Keratinocyte (primary cell): ENCODE results near the gene CFAP210. TPM values are rescaled to one million over a fixed set of nuclear protein-coding genes. Genes with fewer than 3 reads are reported as not detected.

Experiments used
- DNase-seq: peaks from one replicate; pipeline ENCODE4 v3.0.0-alpha.2; 2011; ENCODE audit warnings: low read depth, missing footprints, low spot score
- FAIRE-seq: peaks from 2 replicates; lab custom pipeline; 2011; peaks lifted over from hg19 to GRCh38; lab: Jason Lieb, UNC
- H2AFZ ChIP-seq: 2 replicates; pipeline ENCODE4 v1.6.0; 2012; ENCODE audit warnings: low read length, control low read depth, inconsistent platforms; ENCODE audit not compliant: control insufficient read depth
- H3K27ac ChIP-seq: 2 replicates; pipeline ENCODE4 v1.5.1; 2011; ENCODE audit warnings: low read length; ENCODE audit not compliant: control insufficient read depth, insufficient read depth
- H3K27me3 ChIP-seq: 3 replicates; pipeline ENCODE4 v1.6.0; 2011; ENCODE audit warnings: low read length; ENCODE audit not compliant: control insufficient read depth, insufficient read depth; ENCODE audit errors: extremely low read depth
- H3K36me3 ChIP-seq, 2 experiments: 2 replicates in 1 of 2; 3 replicates in 1 of 2; pipeline ENCODE4 v1.5.1; 2011; ENCODE audit warnings: low read length in 2 of 2, mild to moderate bottlenecking in 1 of 2; ENCODE audit not compliant: control insufficient read depth in 2 of 2, insufficient read depth in 2 of 2; ENCODE audit errors: extremely low read depth in 1 of 2
- H3K4me1 ChIP-seq: 3 replicates; pipeline ENCODE4 v1.5.1; 2011; ENCODE audit warnings: low read length; ENCODE audit not compliant: control insufficient read depth, insufficient read depth; ENCODE audit errors: extremely low read depth
- H3K4me2 ChIP-seq: 3 replicates; pipeline ENCODE4 v1.6.0; 2011; ENCODE audit warnings: low read depth, low read length; ENCODE audit not compliant: control insufficient read depth, insufficient read depth; ENCODE audit errors: extremely low read depth
- H3K4me3 ChIP-seq, 3 experiments: fragments of 200-600 bp in 1 of 3; sonication (generic) in 1 of 3; 2 replicates in 2 of 3; 3 replicates in 1 of 3; pipeline ENCODE4 v1.5.1; 2011 to 2016; ENCODE audit warnings: low read length in 3 of 3, mild to moderate bottlenecking in 3 of 3, control low read depth in 2 of 3, inconsistent platforms in 1 of 3, low read depth in 1 of 3, mixed read lengths in 1 of 3, mixed run types in 1 of 3, moderate library complexity in 1 of 3; ENCODE audit not compliant: control insufficient read depth in 2 of 3, insufficient read depth in 2 of 3; ENCODE audit errors: extremely low read depth in 1 of 3
- H3K79me2 ChIP-seq: 2 replicates; pipeline ENCODE4 v1.6.0; 2012; ENCODE audit warnings: low read length; ENCODE audit not compliant: control insufficient read depth, insufficient read depth
- H3K9ac ChIP-seq: 3 replicates; pipeline ENCODE4 v1.6.0; 2011; ENCODE audit warnings: low read length; ENCODE audit not compliant: control insufficient read depth, insufficient read depth; ENCODE audit errors: extremely low read depth
- H3K9me1 ChIP-seq: 3 replicates; pipeline ENCODE4 v1.6.0; 2011; ENCODE audit warnings: low read length; ENCODE audit not compliant: control insufficient read depth, insufficient read depth; ENCODE audit errors: extremely low read depth
- H3K9me3 ChIP-seq: 2 replicates; pipeline ENCODE4 v1.5.1; 2012; ENCODE audit warnings: low read depth, low read length; ENCODE audit not compliant: control insufficient read depth
- H4K20me1 ChIP-seq: 3 replicates; pipeline ENCODE4 v1.6.0; 2011; ENCODE audit warnings: low read length; ENCODE audit not compliant: control insufficient read depth, insufficient read depth; ENCODE audit errors: extremely low read depth
- EZH2 ChIP-seq: IDR thresholded peaks from one replicate; pipeline ENCODE4 v1.6.1; 2012; ENCODE audit warnings: inconsistent platforms, mild to moderate bottlenecking, low read length, moderate library complexity
- dilution Hi-C: fragments of 300-500 bp; cut with MboI; formaldehyde crosslinking; loops from one replicate; pipeline ENCODE4 v1.7.0; 2020; ENCODE audit warnings: low sequenced_read_pairs; ENCODE audit not compliant: extremely low pct_ligation_motif_present
- polyA plus RNA-seq, 5 experiments: library from polyadenylated mRNA; depleted of rRNA in 3 of 5; stranded (reverse) in 3 of 5; stranded (forward) in 1 of 5; unstranded in 1 of 5; fragments of >200 nt; gene quantifications; 1 replicate in 1 of 5; 2 replicates in 3 of 5; 3 replicates in 1 of 5; pipeline versions ENCODE4 v1.2.1 to v1.2.3, GENCODE V29; 2011 to 2012; ENCODE audit warnings: missing spikeins in 2 of 5, low read depth in 1 of 5, low replicate concordance in 1 of 5
- TF ChIP-seq, protein P1 (sequence below), 3 experiments: IDR thresholded peaks in 1 of 3; conservative IDR thresholded peaks in 1 of 3; optimal IDR thresholded peaks in 1 of 3; 2 replicates in 2 of 3; 3 replicates in 1 of 3; pipeline versions ENCODE3 to v1.5.1; 2011; ENCODE audit warnings: low read length in 3 of 3, mild to moderate bottlenecking in 3 of 3, moderate library complexity in 2 of 3, control low read depth in 1 of 3, inconsistent platforms in 1 of 3; ENCODE audit not compliant: insufficient read depth in 2 of 3; ENCODE audit errors: extremely low read depth in 1 of 3

The CFAP210 gene
- polyA plus RNA-seq, 1 donor (not counting 4 experiments of a cell fraction or from before 2014, with no cell fraction given): 0.30 TPM

DNA sequence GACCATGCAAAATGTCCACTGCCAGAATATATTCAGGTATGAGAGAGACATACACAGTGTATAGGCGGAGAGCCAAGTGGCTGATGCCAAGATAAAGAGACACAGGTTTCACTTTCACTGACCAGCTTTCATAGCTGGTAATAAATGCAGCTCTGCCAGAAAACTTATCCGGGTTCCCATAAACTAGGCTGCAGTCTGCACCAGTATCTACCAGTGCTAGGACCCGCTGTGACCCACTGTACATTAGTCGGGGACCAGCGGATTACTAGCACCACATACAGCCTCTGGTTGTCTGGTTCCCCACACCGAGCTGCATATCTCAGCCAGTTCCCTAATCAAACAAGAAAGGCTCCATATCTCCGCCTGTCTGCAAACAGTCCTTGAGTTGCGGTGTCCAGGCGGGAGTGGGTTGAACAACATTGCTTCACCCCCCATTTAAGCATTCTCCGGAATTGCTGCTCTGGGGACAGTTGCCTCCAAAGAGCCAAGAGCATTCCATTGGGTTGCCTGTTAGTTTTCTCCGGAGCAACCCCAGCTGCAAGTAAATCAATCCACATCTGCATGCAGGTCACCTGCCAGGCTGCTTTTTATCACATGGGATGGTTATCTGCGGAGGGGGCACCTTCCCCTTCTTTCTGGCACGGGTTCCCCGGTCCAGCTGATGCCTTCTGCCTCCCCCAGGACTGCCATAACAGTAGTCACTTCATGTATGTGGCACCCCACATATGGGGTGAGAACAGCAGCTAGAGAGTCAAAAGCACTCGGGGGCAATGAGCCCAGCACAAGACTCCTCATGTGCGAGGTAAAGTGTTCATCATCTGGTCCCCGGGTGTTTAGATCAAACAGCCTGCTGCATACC lies 21.4 kb upstream of the CFAP210 start:
- H3K27me3 ChIP-seq: no peaks in the 10 kb centered on the region
- H2AFZ ChIP-seq: no peak overlapping the region
- H3K9me3 ChIP-seq: no peaks in the 10 kb centered on the region
- no peak overlapping the region for H3K27ac ChIP-seq
- FAIRE-seq: no peak
- H3K9ac ChIP-seq: no peak overlapping the region
- TF ChIP-seq, protein P1, sequence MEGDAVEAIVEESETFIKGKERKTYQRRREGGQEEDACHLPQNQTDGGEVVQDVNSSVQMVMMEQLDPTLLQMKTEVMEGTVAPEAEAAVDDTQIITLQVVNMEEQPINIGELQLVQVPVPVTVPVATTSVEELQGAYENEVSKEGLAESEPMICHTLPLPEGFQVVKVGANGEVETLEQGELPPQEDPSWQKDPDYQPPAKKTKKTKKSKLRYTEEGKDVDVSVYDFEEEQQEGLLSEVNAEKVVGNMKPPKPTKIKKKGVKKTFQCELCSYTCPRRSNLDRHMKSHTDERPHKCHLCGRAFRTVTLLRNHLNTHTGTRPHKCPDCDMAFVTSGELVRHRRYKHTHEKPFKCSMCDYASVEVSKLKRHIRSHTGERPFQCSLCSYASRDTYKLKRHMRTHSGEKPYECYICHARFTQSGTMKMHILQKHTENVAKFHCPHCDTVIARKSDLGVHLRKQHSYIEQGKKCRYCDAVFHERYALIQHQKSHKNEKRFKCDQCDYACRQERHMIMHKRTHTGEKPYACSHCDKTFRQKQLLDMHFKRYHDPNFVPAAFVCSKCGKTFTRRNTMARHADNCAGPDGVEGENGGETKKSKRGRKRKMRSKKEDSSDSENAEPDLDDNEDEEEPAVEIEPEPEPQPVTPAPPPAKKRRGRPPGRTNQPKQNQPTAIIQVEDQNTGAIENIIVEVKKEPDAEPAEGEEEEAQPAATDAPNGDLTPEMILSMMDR (optimal IDR thresholded peaks at IDR 0.05 in 1 of 3, IDR thresholded peaks at IDR 0.05 in 1 of 3, conservative IDR thresholded peaks at IDR 0.05 in 1 of 3; ENCODE audit: extremely low read depth in 1 of 3, insufficient read depth in 2 of 3, low read length in 3 of 3): no peak
- no peak for TF ChIP-seq EZH2
- H3K9me1 ChIP-seq: no peaks in the 10 kb centered on the region
- no peak overlapping the region for H3K4me2 ChIP-seq
- H3K4me3 ChIP-seq: no peak overlapping the region
- dilution Hi-C loops: no loop called here
- no peaks in the 10 kb centered on the region for H4K20me1 ChIP-seq
- peaks cover 3% of the 10 kb centered on the region for H3K4me1 ChIP-seq
- H3K79me2 ChIP-seq: no peaks in the 10 kb centered on the region
- no peaks in the 10 kb centered on the region for H3K36me3 ChIP-seq
- no peak for DNase-seq

DNA sequence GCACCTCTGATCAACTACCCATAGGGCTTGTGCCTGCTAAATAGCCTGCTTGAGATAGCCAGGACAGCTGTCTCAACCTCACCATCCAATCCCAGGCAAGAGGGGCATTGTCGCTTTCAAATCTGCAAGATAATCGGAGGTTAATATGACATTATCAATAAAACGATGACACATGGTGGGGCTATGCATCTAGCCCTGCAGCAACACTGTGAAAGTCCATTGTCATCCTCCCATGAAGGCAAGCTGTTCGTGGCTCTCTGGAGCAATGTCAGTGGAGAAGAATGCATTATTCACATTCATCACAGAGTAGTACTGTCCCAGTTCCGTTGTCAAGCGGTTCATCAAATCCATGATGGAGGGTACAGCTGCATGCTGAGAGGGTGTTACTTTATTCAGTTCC lies 20.5 kb upstream of the CFAP210 start:
- H3K9me3 ChIP-seq: no peaks in the 10 kb centered on the region
- H3K9ac ChIP-seq: no peak overlapping the region
- H3K27me3 ChIP-seq: no peaks in the 10 kb centered on the region
- no peaks in the 10 kb centered on the region for H4K20me1 ChIP-seq
- H3K4me2 ChIP-seq: no peak overlapping the region
- DNase-seq (no peak), FAIRE-seq (no peak)
- TF ChIP-seq EZH2: no peak
- TF ChIP-seq, protein P1 (optimal IDR thresholded peaks at IDR 0.05 in 1 of 3, IDR thresholded peaks at IDR 0.05 in 1 of 3, conservative IDR thresholded peaks at IDR 0.05 in 1 of 3; ENCODE audit: extremely low read depth in 1 of 3, insufficient read depth in 2 of 3, low read length in 3 of 3): no peak
- H3K4me1 ChIP-seq: peaks cover 3% of the 10 kb centered on the region
- no peaks in the 10 kb centered on the region for H3K79me2 ChIP-seq
- dilution Hi-C loops: no loop called here
- no peak overlapping the region for H3K4me3 ChIP-seq
- H3K9me1 ChIP-seq: no peaks in the 10 kb centered on the region
- no peak overlapping the region for H2AFZ ChIP-seq
- H3K27ac ChIP-seq: no peak overlapping the region
- no peaks in the 10 kb centered on the region for H3K36me3 ChIP-seq
